Fibroblast of lung (primary cell): ENCODE data around the gene XYLT1.

Source experiments
- EZH2 ChIP-seq: IDR thresholded peaks from 2 replicates; pipeline ENCODE4 v1.5.1; 2012; ENCODE audit warnings: low read length, control low read depth, mild to moderate bottlenecking; ENCODE audit errors: missing control alignments
- TF ChIP-seq, protein P1 (sequence below), 2 donors: IDR thresholded peaks in 1 of 2; conservative IDR thresholded peaks in 1 of 2; 1 replicate in 1 of 2; 2 replicates in 1 of 2; pipeline ENCODE4 v1.5.1; 2011 to 2012; ENCODE audit warnings: low read length in 2 of 2, control low read depth in 1 of 2, inconsistent platforms in 1 of 2, low read depth in 1 of 2, mild to moderate bottlenecking in 1 of 2

DNA sequence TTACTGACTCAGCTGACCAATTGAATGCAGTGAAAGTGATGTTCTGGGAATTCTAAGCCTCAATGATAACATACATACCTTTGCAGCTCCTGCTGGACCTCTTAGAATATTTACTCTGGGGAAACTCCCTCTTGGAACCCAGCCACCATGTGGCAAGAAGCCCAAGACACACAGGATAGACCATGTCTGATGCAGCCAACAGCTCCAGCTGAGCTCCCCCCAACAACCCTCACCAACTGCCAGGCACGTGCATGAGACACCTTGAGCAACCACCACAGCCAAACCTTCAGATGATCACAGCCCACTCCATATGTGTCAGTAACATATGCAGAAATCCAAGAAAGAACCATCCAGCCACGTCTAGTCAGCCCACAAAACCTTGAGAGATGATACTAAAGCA, 53.0 kb downstream of the XYLT1 start:
- TF ChIP-seq, protein P1, sequence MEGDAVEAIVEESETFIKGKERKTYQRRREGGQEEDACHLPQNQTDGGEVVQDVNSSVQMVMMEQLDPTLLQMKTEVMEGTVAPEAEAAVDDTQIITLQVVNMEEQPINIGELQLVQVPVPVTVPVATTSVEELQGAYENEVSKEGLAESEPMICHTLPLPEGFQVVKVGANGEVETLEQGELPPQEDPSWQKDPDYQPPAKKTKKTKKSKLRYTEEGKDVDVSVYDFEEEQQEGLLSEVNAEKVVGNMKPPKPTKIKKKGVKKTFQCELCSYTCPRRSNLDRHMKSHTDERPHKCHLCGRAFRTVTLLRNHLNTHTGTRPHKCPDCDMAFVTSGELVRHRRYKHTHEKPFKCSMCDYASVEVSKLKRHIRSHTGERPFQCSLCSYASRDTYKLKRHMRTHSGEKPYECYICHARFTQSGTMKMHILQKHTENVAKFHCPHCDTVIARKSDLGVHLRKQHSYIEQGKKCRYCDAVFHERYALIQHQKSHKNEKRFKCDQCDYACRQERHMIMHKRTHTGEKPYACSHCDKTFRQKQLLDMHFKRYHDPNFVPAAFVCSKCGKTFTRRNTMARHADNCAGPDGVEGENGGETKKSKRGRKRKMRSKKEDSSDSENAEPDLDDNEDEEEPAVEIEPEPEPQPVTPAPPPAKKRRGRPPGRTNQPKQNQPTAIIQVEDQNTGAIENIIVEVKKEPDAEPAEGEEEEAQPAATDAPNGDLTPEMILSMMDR (conservative IDR thresholded peaks at IDR 0.05 in 1 of 2, IDR thresholded peaks at IDR 0.05 in 1 of 2; ENCODE audit: low read depth in 1 of 2, low read length in 2 of 2) = no peak
- TF ChIP-seq EZH2 = no peak
